Measurements from ENCODE around the gene SAXO2. TPM values are rescaled to one million over a fixed set of nuclear protein-coding genes. Genes with fewer than 3 reads are reported as not detected.
A peak's percentile ranks its signal among the peaks of the same experiment; 100 is the strongest.
"Not testable (repeated sequence)": the region's sequence is repeated elsewhere in the genome, so short reads cannot be mapped to it uniquely, and the experiment has no call there.

The SAXO2 gene
- total RNA-seq, 4 donors from 2014 or later = 0.23 to 1.7 (median 0.32) TPM; not detected in 1

GRCh38 chr15:82306791-82307713, 44.4 kb downstream of the SAXO2 start:
- Histone ChIP-seq H3K27me3 (no peaks in the 10 kb centered on the region), H3K4me3 (no peak overlapping the region), H3K27ac (no peak overlapping the region), H3K36me3 (no peaks in the 10 kb centered on the region), H3K4me1 (no peaks in the 10 kb centered on the region), H3K9me3 (no peaks in the 10 kb centered on the region)
- peak; percentile 22 to 55 for DNase-seq (ENCODE audit: low spot score in 2 of 2)
- TF ChIP-seq POLR2AphosphoS5 (IDR thresholded peaks at IDR 0.05) (no peak), POLR2A (IDR thresholded peaks at IDR 0.05) (no peak), EP300 (IDR thresholded peaks at IDR 0.05) (no peak)
- TF ChIP-seq, protein P1, sequence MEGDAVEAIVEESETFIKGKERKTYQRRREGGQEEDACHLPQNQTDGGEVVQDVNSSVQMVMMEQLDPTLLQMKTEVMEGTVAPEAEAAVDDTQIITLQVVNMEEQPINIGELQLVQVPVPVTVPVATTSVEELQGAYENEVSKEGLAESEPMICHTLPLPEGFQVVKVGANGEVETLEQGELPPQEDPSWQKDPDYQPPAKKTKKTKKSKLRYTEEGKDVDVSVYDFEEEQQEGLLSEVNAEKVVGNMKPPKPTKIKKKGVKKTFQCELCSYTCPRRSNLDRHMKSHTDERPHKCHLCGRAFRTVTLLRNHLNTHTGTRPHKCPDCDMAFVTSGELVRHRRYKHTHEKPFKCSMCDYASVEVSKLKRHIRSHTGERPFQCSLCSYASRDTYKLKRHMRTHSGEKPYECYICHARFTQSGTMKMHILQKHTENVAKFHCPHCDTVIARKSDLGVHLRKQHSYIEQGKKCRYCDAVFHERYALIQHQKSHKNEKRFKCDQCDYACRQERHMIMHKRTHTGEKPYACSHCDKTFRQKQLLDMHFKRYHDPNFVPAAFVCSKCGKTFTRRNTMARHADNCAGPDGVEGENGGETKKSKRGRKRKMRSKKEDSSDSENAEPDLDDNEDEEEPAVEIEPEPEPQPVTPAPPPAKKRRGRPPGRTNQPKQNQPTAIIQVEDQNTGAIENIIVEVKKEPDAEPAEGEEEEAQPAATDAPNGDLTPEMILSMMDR (IDR thresholded peaks at IDR 0.05) = no peak
- 79% methylated on average over 12 of the region's 16 CpGs for WGBS

DNA sequence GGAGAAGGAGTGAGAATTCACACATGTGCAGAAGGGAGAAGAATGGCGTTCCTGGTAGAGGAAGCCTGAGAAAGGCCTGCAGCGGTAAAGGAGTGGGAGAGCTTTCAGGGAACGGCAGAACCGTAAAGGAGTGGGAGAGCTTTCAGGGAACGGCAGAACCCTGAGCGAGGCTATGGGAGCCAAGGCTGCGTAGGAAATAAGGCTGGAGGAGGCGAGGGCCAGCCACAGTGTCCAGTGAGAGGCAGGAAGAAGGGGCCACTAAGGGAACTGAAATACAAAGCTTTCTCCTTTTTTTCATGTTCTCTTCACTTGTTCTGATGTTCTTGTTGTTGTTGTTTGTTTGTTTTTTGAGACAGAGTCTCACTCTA, 45.1 kb downstream of the SAXO2 start:
- Histone ChIP-seq H3K27me3 (no peaks in the 10 kb centered on the region), H3K4me1 (no peaks in the 10 kb centered on the region), H3K27ac (no peak overlapping the region), H3K9me3 (no peaks in the 10 kb centered on the region), H3K4me3 (no peak overlapping the region), H3K36me3 (no peaks in the 10 kb centered on the region)
- peak; percentile 6 to 52 for DNase-seq (ENCODE audit: low spot score in 2 of 2)
- no peak for TF ChIP-seq EP300 (IDR thresholded peaks at IDR 0.05)
- TF ChIP-seq, protein P1 (IDR thresholded peaks at IDR 0.05) = no peak
- TF ChIP-seq POLR2A (IDR thresholded peaks at IDR 0.05) = no peak
- no peak for TF ChIP-seq POLR2AphosphoS5 (IDR thresholded peaks at IDR 0.05)
- 77% methylated on average over 8 of the region's 8 CpGs for WGBS

DNA sequence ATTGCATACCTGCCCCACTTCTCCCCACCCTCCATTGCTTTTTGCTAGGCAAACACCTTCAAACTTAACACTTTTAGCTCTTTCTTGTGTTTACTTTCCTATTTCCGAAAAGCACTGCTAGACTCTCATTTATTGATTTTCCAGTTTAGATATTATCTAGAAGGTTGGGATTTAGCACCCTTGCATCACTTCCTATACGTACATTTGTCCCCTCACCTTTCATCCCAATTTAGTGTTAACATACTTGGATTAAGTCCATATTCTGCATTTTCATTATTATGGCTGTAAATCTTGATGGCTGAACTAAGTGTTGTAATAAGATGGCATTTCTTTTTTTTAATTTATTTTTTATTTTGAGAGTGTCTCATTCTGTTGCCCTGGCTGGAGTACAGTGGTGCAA, 47.2 kb downstream of the SAXO2 start:
- TF ChIP-seq EP300 (IDR thresholded peaks at IDR 0.05) = no peak
- TF ChIP-seq, protein P1 (IDR thresholded peaks at IDR 0.05) = no peak
- no peak for TF ChIP-seq POLR2A (IDR thresholded peaks at IDR 0.05)
- no peak for TF ChIP-seq POLR2AphosphoS5 (IDR thresholded peaks at IDR 0.05)
- Histone ChIP-seq H3K27ac (no peak overlapping the region), H3K36me3 (no peaks in the 10 kb centered on the region), H3K4me3 (no peak overlapping the region), H3K9me3 (no peaks in the 10 kb centered on the region), H3K4me1 (no peaks in the 10 kb centered on the region), H3K27me3 (no peaks in the 10 kb centered on the region)
- DNase-seq (ENCODE audit: low spot score in 2 of 2) = no peak
- WGBS = 91% methylated on average over 2 of the region's 2 CpGs

DNA sequence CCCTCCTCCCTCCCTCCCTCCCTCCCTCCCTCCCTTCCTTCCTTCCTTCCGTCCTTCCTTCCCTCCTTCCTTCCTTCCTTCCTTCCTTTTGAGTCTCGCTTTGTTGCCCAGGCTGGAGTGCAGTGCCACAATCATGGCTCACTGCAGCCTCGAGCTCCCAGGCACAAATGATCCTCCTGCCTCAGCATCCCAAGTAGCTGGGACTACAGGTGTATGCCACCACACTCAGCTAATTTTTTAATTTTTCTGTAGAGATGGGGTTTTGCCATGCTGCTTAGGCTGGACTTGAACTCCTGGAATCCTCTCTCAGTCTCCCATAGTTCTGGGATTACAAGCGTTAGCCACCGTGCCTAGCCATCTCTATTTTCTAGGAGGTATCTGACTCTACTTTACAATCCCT, 48.7 kb downstream of the SAXO2 start:
- not testable (repeated sequence) for H3K27ac ChIP-seq, H3K4me3 ChIP-seq, H3K27me3 ChIP-seq, H3K36me3 ChIP-seq, H3K4me1 ChIP-seq, H3K9me3 ChIP-seq
- WGBS = 84% methylated on average over 5 of the region's 5 CpGs
- peak in 1 of 2 donors; percentile 18 for DNase-seq (ENCODE audit: low spot score in 2 of 2)

GRCh38 chr15:82312586-82313349, 50.1 kb downstream of the SAXO2 start:
- TF ChIP-seq POLR2AphosphoS5 (IDR thresholded peaks at IDR 0.05) (no peak), POLR2A (IDR thresholded peaks at IDR 0.05) (no peak), EP300 (IDR thresholded peaks at IDR 0.05) (no peak)
- TF ChIP-seq, protein P1 (IDR thresholded peaks at IDR 0.05) = no peak
- WGBS = 63% methylated on average over 6 of the region's 8 CpGs

More at GRCh38 chr15:82312586-82313349, 50.1 kb downstream of the SAXO2 start:
- no peaks in the 10 kb centered on the region for H3K27me3 ChIP-seq
- H3K4me3 ChIP-seq = no peak overlapping the region
- no peaks in the 10 kb centered on the region for H3K4me1 ChIP-seq
- H3K27ac ChIP-seq = no peak overlapping the region
- DNase-seq (ENCODE audit: low spot score in 2 of 2) = peak; percentile 24 to 35
- no peaks in the 10 kb centered on the region for H3K9me3 ChIP-seq
- H3K36me3 ChIP-seq = no peaks in the 10 kb centered on the region
